ENCODE data around the gene MAMSTR. TPM values are rescaled to one million over a fixed set of nuclear protein-coding genes. Genes with fewer than 3 reads are reported as not detected.

The MAMSTR gene
- total and polyA plus RNA-seq, 2 donors (not counting 1 experiment from before 2014, with no cell fraction given), result 0.60 to 1.6 TPM

- peak overlapping the region; percentile 97 for H3K4me2 ChIP-seq (replicated peaks; ENCODE audit: low read depth, low read length, poor library complexity, severe bottlenecking)
- CTCF ChIA-PET, result interaction anchor here (1.0 to 1.6 kb wide), 2 partner anchors 25 to 39 kb away, joined by 3 to 5 read pairs; no protein-coding TSS in a partner anchor
- no peak overlapping the region for H3K27ac ChIP-seq (ENCODE audit: low read length in 2 of 2)
- H3K27me3 ChIP-seq (replicated peaks in 1 of 4; ENCODE audit: control extremely low read depth in 1 of 4, control insufficient read depth in 3 of 4, insufficient read depth in 4 of 4, low read length in 3 of 4), result no peaks in the 10 kb centered on the region
- peaks cover 14 to 22% of the 10 kb centered on the region in 2 donors for H3K4me1 ChIP-seq (ENCODE audit: control insufficient read depth in 2 of 2, insufficient read depth in 2 of 2, low read length in 2 of 2)
- Mint-ChIP-seq H3K4me1 (peaks cover 21% of the 10 kb centered on the region), H3K27me3 (no peaks in the 10 kb centered on the region), H3K27ac (peak overlapping the region; percentile 20), H3K9me3 (ENCODE audit: insufficient read depth) (no peaks in the 10 kb centered on the region), H3K4me3 (peak overlapping the region; percentile 89)
- 11% methylated on average over 15 of the region's 25 CpGs for WGBS (ENCODE audit: insufficient coverage)
- H3K9me3 ChIP-seq (ENCODE audit: control extremely low read depth in 1 of 3, control insufficient read depth in 2 of 3, insufficient read depth in 1 of 3, low read length in 2 of 3), result no peaks in the 10 kb centered on the region
- TF ChIP-seq EZH2 (IDR thresholded peaks at IDR 0.05; ENCODE audit: borderline replicate concordance, insufficient read depth, low read depth, low read length, poor library complexity, severe bottlenecking), result no peak
- peak; percentile 16 for TF ChIP-seq CTCF (IDR thresholded peaks at IDR 0.05)
- peaks cover 5% of the 10 kb centered on the region for H3K79me2 ChIP-seq (ENCODE audit: control insufficient read depth, insufficient read depth, low read length)
- intact Hi-C loops (cut with micrococcal nuclease), result no loop called here
- H3K9ac ChIP-seq (ENCODE audit: low read length), result peak overlapping the region; percentile 86
- DNase-seq (peak; percentile 41), ATAC-seq (ENCODE audit: low read depth) (no peak)
- POLR2A ChIA-PET, result interaction anchor here (0.6 kb wide), 1 partner anchor 65 kb away, joined by 5 read pairs; no protein-coding TSS in a partner anchor
- H4K20me1 ChIP-seq (ENCODE audit: control insufficient read depth, insufficient read depth, low read length, poor library complexity, severe bottlenecking), result no peaks in the 10 kb centered on the region
- no peaks in the 10 kb centered on the region for H3K36me3 ChIP-seq (replicated peaks in 1 of 2; ENCODE audit: control extremely low read depth in 1 of 2, control insufficient read depth in 1 of 2, extremely low read depth in 1 of 2, insufficient read depth in 2 of 2, low read length in 1 of 2)
- peak overlapping the region; percentile 13 to 86 (median 74) for H3K4me3 ChIP-seq (ENCODE audit: control extremely low read depth in 1 of 5, extremely low read depth in 1 of 5, insufficient read depth in 1 of 5, low read depth in 2 of 5, low read length in 4 of 5)
- peak overlapping the region; percentile 96 for H2AFZ ChIP-seq (ENCODE audit: insufficient read depth, low read depth, low read length, poor library complexity, severe bottlenecking)
Measured at GRCh38 chr19:48713041-48713863, 6.3 kb downstream of the MAMSTR start.

Data from B cell (primary cell).